Left ventricle myocardium inferior (tissue), 1 donor: Measurements from ENCODE around the gene RPLP2. TPM values are rescaled to one million over a fixed set of nuclear protein-coding genes. Genes with fewer than 3 reads are reported as not detected.

Experiments used
- DNase-seq: peaks from one replicate; pipeline ENCODE4 v3.0.0-alpha.2; 2020
- H3K27ac ChIP-seq: fragments of 200-600 bp; replicated peaks from 2 replicates; pipeline ENCODE4 v1.8.0; 2021
- H3K27me3 ChIP-seq: fragments of 200-600 bp; 2 replicates; pipeline ENCODE4 v1.8.0; 2021; ENCODE audit warnings: low read depth
- H3K36me3 ChIP-seq: fragments of 200-600 bp; 2 replicates; pipeline ENCODE4 v1.8.0; 2021
- H3K4me1 ChIP-seq: fragments of 200-600 bp; 2 replicates; pipeline ENCODE4 v1.8.0; 2021
- H3K4me3 ChIP-seq: fragments of 200-600 bp; 2 replicates; pipeline ENCODE4 v1.8.0; 2021; ENCODE audit warnings: mild to moderate bottlenecking, moderate library complexity
- H3K9me3 ChIP-seq: fragments of 200-600 bp; replicated peaks from 2 replicates; pipeline ENCODE4 v1.8.0; 2021
- intact Hi-C: fragments of 100-400 bp; cut with micrococcal nuclease; formaldehyde crosslinking; loops from one replicate; pipeline ENCODE4 v1.11.0; 2022
- total RNA-seq: library from RNA; stranded (reverse); fragmentation: NEBNext Ultra II Directional; extraction: Animal tissue kit (Norgen Biotek cat#: 25700); gene quantifications from one replicate; pipeline ENCODE4 v1.2.1, GENCODE V29; 2021
- TF ChIP-seq, protein P1 (sequence below): fragments of 200-600 bp; IDR thresholded peaks from 2 replicates; pipeline ENCODE4 v1.8.0; 2021; ENCODE audit warnings: antibody characterized with exemption, mild to moderate bottlenecking, borderline replicate concordance
- donor health status: DM: no; HTN: yes; CAD: no; lungs with severe emphysema.

Gene RPLP2
- total RNA-seq, 1 donor from 2014 or later: 871 TPM

DNA sequence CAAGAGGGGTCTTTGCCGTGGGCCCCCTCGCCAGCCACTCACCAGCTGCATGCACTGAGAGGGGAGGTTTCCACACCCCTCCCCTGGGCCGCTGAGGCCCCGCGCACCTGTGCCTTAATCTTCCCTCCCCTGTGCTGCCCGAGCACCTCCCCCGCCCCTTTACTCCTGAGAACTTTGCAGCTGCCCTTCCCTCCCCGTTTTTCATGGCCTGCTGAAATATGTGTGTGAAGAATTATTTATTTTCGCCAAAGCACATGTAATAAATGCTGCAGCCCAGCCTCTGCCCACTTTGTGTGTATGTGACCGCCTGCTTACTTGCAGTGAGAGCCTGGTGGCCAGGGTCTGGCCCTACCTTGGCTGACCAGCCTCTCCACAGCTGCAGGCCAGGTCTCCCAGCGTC lies 15.2 kb downstream of the RPLP2 start:
- no peak for DNase-seq
- no peak overlapping the region for H3K4me3 ChIP-seq
- intact Hi-C loops: no loop called here
- H3K4me1 ChIP-seq: peaks cover 87% of the 10 kb centered on the region
- no peaks in the 10 kb centered on the region for H3K9me3 ChIP-seq
- no peaks in the 10 kb centered on the region for H3K27me3 ChIP-seq
- TF ChIP-seq, protein P1, sequence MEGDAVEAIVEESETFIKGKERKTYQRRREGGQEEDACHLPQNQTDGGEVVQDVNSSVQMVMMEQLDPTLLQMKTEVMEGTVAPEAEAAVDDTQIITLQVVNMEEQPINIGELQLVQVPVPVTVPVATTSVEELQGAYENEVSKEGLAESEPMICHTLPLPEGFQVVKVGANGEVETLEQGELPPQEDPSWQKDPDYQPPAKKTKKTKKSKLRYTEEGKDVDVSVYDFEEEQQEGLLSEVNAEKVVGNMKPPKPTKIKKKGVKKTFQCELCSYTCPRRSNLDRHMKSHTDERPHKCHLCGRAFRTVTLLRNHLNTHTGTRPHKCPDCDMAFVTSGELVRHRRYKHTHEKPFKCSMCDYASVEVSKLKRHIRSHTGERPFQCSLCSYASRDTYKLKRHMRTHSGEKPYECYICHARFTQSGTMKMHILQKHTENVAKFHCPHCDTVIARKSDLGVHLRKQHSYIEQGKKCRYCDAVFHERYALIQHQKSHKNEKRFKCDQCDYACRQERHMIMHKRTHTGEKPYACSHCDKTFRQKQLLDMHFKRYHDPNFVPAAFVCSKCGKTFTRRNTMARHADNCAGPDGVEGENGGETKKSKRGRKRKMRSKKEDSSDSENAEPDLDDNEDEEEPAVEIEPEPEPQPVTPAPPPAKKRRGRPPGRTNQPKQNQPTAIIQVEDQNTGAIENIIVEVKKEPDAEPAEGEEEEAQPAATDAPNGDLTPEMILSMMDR: no peak
- H3K36me3 ChIP-seq: peaks cover 43% of the 10 kb centered on the region
- H3K27ac ChIP-seq: no peak overlapping the region

- Histone ChIP-seq H3K4me3 (no peak overlapping the region), H3K9me3 (no peaks in the 10 kb centered on the region), H3K27ac (peak overlapping the region; percentile 92), H3K27me3 (no peaks in the 10 kb centered on the region), H3K4me1 (peaks cover 88% of the 10 kb centered on the region), H3K36me3 (peaks cover 43% of the 10 kb centered on the region)
- no peak for DNase-seq
- intact Hi-C loops: no loop called here
- TF ChIP-seq, protein P1: no peak
These were observed 15.8 kb downstream of the RPLP2 start for GRCh38 chr11:825366-826226.

DNA sequence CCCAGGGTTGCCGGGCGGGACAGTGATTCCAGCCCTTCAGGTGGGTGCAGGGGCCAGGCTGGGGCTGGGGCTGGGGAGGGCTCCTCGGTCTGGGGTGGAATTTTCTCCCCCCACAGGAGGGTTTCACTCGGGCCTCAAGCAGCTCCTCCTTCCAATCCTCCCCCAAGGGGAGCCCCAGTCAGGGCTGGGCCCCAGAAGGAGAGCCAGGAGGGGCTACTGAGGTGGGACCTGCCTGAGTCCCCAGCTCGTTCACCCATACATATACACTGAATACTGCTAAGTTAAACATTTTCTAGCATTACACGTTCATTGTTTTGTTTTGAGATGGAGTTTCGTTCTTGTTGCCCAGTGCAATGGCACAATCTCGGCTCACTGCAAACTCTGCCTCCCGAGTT lies 16.5 kb downstream of the RPLP2 start:
- H3K9me3 ChIP-seq: no peaks in the 10 kb centered on the region
- peaks cover 88% of the 10 kb centered on the region for H3K4me1 ChIP-seq
- TF ChIP-seq, protein P1: no peak
- H3K27ac ChIP-seq: peak overlapping the region; percentile 92
- intact Hi-C loops: no loop called here
- peak overlapping the region; percentile 73 for H3K4me3 ChIP-seq
- H3K36me3 ChIP-seq: peaks cover 43% of the 10 kb centered on the region
- no peak for DNase-seq
- H3K27me3 ChIP-seq: no peaks in the 10 kb centered on the region

DNA sequence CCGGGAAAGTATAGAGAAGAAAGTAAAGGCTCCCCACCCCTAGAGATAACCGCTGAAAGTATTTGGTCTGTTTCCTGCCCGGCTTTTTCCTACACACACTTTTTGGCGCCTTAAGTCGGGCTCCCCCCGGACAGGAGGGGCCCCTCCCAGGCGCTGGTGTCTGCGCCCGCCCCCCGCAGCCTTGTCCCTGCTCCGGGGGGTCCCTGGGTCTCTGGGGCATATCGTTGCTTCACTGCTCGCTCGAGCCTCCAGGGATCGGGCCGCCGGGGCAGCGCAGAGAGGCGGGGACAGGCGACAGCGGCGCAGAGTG lies 17.0 kb downstream of the RPLP2 start:
- no peaks in the 10 kb centered on the region for H3K9me3 ChIP-seq
- H3K27me3 ChIP-seq: no peaks in the 10 kb centered on the region
- no peak for DNase-seq
- peak overlapping the region; percentile 92 for H3K27ac ChIP-seq
- TF ChIP-seq, protein P1: no peak
- peak overlapping the region; percentile 73 for H3K4me3 ChIP-seq
- peaks cover 88% of the 10 kb centered on the region for H3K4me1 ChIP-seq
- intact Hi-C loops: no loop called here
- peaks cover 42% of the 10 kb centered on the region for H3K36me3 ChIP-seq

DNA sequence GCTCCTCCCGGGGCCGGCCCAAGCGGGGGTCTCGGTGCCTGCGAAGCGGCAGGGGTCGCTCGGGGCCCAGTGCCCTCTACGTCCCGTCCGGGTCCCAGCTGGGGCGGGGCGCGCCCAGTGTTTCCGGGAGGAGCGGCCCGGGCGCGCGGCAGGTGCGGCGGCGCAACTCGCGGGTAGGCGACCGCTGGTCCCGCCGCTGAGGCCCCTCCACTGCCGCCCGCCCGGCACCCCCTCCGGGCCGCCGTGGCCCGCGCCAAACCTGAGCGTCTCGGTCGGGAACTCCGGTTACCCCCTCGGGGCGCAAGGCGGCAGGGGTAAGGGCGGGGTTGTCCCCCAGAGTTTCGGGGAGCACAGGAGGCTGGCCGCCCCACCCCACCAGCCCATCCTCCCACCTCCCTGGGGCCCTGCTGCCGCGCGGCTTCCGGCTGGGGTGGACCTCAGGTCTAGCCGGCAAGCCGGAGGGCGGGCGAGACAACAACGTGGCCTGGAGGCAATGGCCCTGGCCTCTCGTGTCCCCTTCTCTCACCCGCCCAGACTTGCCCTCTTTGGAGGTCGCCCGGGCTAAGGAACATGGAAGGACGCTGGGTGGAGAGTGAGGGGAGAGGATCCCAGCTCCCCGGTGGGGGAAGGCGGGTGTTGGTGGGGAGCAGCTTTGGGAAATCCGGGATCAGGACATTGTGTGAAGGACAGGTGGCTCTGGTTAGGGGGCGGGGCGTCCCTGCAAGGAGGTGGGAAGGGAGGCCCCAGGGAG lies 17.6 kb downstream of the RPLP2 start:
- Histone ChIP-seq H3K27me3 (no peaks in the 10 kb centered on the region), H3K9me3 (no peaks in the 10 kb centered on the region), H3K4me3 (peak overlapping the region; percentile 73), H3K27ac (peak overlapping the region; percentile 92), H3K36me3 (peaks cover 37% of the 10 kb centered on the region), H3K4me1 (peaks cover 88% of the 10 kb centered on the region)
- no peak for DNase-seq
- TF ChIP-seq, protein P1: no peak
- intact Hi-C loops: no loop called here
